GM13976 (cell line): ENCODE data around the gene NUP210.

Experiments
- DNase-seq: peaks from one replicate; pipeline ENCODE4 v3.0.0; 2012; ENCODE audit warnings: low spot score
- CTCF ChIP-seq: IDR thresholded peaks from 2 replicates; pipeline ENCODE4 v1.5.1; 2012; ENCODE audit warnings: borderline replicate concordance, mild to moderate bottlenecking; ENCODE audit not compliant: insufficient read depth; ENCODE audit errors: extremely low read depth, missing control alignments, control extremely low read depth
- in situ Hi-C: fragments of 300-500 bp; cut with MboI; formaldehyde crosslinking; loops from one replicate; pipeline ENCODE4 v1.12.0; 2022; ENCODE audit warnings: low sequenced_read_pairs, mixed read lengths, inconsistent platforms; ENCODE audit not compliant: unreplicated experiment

The NUP210 gene

GRCh38 chr3:13415236-13415986, 4.7 kb downstream of the NUP210 start:
- TF ChIP-seq CTCF = no peak
- in situ Hi-C loops = no loop called here
- peak; percentile 19 for DNase-seq

- DNase-seq = peak; percentile 91
- no peak for TF ChIP-seq CTCF
- in situ Hi-C loops = no loop called here
Measured at GRCh38 chr3:13414040-13414729, 5.9 kb downstream of the NUP210 start.

GRCh38 chr3:13411186-13411860, 8.8 kb downstream of the NUP210 start:
- DNase-seq = no peak
- in situ Hi-C loops = no loop called here
- no peak for TF ChIP-seq CTCF

GRCh38 chr3:13408890-13409289, 11.2 kb downstream of the NUP210 start:
- TF ChIP-seq CTCF = no peak
- in situ Hi-C loops = no loop called here
- DNase-seq = no peak

- no peak for DNase-seq
- in situ Hi-C loops = no loop called here
- TF ChIP-seq CTCF = no peak
Measured at GRCh38 chr3:13407926-13408325, 12.2 kb downstream of the NUP210 start.

GRCh38 chr3:13407475-13407874, 12.6 kb downstream of the NUP210 start:
- in situ Hi-C loops = no loop called here
- no peak for DNase-seq
- no peak for TF ChIP-seq CTCF
